Central memory CD8-positive, alpha-beta T cell (primary cell): ENCODE results near the gene ZNF549.
"Not testable (repeated sequence)": the region's sequence is repeated elsewhere in the genome, so short reads cannot be mapped to it uniquely, and the experiment has no call there.

Source experiments
- ATAC-seq: fragments of 150-1000 bp; cut with Tn5 transposase; replicated peaks from 2 replicates; pipeline ENCODE4 v1.10.0; 2022; ENCODE audit warnings: mild to moderate bottlenecking, moderate FRiP score, moderate number of reproducible peaks; ENCODE audit not compliant: poor library complexity, severe bottlenecking; ENCODE audit errors: extremely low read depth
- DNase-seq, 2 donors: peaks; one replicate each; pipeline ENCODE4 v3.0.0; 2021; ENCODE audit warnings: low spot score in 2 of 2
- H3K27ac Mint-ChIP-seq: one replicate; pipeline ENCODE4 v1.8.0; 2022; ENCODE audit warnings: low read depth, mild to moderate bottlenecking, moderate library complexity, mixed read lengths
- H3K27me3 Mint-ChIP-seq: one replicate; pipeline ENCODE4 v1.8.0; 2022; ENCODE audit warnings: mixed read lengths
- H3K36me3 Mint-ChIP-seq: one replicate; pipeline ENCODE4 v1.8.0; 2022; ENCODE audit warnings: mild to moderate bottlenecking, moderate library complexity, mixed read lengths; ENCODE audit not compliant: insufficient read depth
- H3K4me1 Mint-ChIP-seq: one replicate; pipeline ENCODE4 v1.8.0; 2022; ENCODE audit warnings: mixed read lengths
- H3K4me3 Mint-ChIP-seq: one replicate; pipeline ENCODE4 v1.8.0; 2022; ENCODE audit warnings: mild to moderate bottlenecking, moderate library complexity, mixed read lengths
- H3K9me3 Mint-ChIP-seq: one replicate; pipeline ENCODE4 v1.8.0; 2022; ENCODE audit warnings: mixed read lengths

ZNF549 gene

DNA sequence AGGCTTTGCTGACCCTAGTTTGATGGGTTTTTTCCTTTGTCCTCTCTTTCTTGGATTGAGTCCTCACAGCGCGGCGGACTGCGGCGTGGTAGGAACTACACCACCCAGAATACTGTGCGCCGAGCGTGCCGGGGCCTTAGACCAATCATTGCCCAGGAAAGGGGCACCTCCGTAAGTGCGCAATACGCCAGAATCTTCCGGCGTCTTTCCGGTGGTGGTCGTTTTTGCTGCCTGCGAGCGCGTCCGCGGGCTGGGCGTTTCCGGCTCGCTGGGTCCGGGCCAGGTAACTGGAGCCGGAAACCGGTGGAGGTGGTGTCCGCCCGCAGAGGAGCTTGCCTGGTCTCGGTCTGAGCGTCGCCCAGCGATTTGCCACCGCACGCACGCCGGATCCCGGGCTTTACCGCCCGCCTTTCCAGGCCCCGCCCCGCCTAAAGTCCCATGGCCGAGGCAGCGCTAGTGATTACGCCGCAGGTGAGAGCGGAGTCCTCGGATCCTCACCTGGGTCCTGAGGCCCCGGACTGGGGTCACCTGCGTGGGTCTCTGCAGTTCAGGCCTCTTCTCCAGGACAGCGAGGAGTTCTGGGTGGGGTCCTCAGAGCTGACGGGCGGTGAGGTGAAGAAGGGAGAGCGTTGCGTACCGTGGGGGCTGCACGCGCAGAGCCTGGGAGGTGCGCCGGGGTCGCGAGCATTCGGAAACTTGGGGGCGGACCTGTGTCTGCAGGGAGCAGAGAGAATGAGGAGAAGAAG is at the start of gene ZNF549:
TSS of gene ZNF549 (plus strand) at position 221 of the 746 bp plus-strand sequence. CDS start at position 439, 218 bp downstream.
- Mint-ChIP-seq H3K36me3 (peaks cover 19% of the 10 kb centered on the region), H3K4me1 (peaks cover 27% of the 10 kb centered on the region), H3K4me3 (peak within 1 kb of the TSS; percentile 99), H3K27ac (peak within 1 kb of the TSS; percentile 98), H3K9me3 (peaks cover 27% of the 10 kb centered on the region), H3K27me3 (no peaks in the 10 kb centered on the region)
- DNase-seq (peak; percentile 64 to 83), ATAC-seq (peak; percentile 100)

DNA sequence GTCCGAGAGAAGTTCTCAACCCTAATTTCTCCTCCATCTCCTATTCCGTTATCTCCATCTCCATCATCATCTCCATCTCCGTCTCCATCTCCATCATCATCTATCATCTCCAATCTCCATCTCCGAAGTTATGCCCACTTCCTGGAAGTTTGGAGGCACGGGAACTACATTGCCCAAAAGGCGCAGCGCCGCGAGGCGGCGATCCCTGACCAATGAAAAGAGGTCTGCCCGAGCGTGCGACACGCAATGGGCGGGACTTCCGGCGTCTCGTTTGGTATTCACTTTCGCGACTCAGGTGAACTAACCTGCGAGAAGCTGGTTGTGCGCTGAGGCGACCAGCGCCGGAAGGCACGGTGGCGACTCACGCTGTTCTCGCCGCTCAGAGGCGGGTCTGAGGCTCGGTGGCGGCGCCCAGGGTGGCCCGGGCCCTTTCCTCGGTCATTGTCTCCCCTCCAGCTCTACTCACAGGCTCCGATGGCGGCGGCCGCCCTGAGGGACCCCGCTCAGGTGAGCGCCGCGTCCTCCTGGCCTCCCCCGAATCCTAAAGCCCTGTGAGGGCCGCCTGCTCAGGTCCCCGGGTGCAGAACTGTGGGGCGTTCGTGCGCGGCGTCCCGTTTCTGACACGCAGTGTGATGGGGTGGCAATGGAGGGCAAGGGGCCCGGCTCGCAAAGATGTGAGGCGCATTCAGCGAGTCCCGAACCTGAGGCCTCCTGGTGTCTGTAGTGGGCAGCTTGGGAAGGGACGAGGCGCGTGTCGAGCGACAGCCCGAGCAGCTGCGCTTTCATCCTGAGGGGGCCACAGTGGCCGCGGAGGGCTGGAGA is 39.5 kb upstream of the ZNF549 start, which contains the start of gene ZNF419:
TSS of gene ZNF419 (plus strand) at position 274 of the 822 bp plus-strand sequence. CDS start at position 475, 201 bp downstream.
- peaks cover 34% of the 10 kb centered on the region for H3K9me3 Mint-ChIP-seq
- ATAC-seq, result peak; percentile 96

DNA sequence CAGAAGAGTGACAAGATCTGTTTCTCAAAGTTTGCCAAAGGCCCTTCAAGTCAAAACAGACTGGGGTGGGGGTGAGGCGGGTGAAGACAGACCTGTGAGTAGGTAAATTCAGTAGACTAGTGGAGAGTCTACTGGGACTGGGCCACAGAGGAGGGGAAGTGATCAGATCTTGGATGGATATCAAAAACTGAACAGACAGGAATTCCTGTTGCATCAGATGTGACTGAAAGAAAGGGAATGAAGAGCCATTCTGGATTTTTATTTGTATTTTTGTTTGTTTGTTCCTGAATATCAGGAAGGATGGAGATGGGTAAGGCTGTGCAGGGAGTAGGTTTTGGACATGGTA is 38.9 kb upstream of the ZNF549 start:
- Mint-ChIP-seq H3K27ac (peak overlapping the region; percentile 14), H3K9me3 (peaks cover 37% of the 10 kb centered on the region), H3K4me3 (peak overlapping the region; percentile 54), H3K36me3 (peaks cover 20% of the 10 kb centered on the region), H3K27me3 (peaks cover 13% of the 10 kb centered on the region), H3K4me1 (peaks cover 22% of the 10 kb centered on the region)
- not testable (repeated sequence) for DNase-seq, ATAC-seq

More for the DNA sequence above, 39.5 kb upstream of the ZNF549 start, which contains the start of gene ZNF419:
- H3K27me3 Mint-ChIP-seq, result peaks cover 13% of the 10 kb centered on the region
- H3K27ac Mint-ChIP-seq, result peak within 1 kb of the TSS; percentile 71
- peaks cover 22% of the 10 kb centered on the region for H3K4me1 Mint-ChIP-seq
- peak within 1 kb of the TSS; percentile 54 for H3K4me3 Mint-ChIP-seq
- H3K36me3 Mint-ChIP-seq, result peaks cover 14% of the 10 kb centered on the region
- peak; percentile 84 to 85 for DNase-seq

DNA sequence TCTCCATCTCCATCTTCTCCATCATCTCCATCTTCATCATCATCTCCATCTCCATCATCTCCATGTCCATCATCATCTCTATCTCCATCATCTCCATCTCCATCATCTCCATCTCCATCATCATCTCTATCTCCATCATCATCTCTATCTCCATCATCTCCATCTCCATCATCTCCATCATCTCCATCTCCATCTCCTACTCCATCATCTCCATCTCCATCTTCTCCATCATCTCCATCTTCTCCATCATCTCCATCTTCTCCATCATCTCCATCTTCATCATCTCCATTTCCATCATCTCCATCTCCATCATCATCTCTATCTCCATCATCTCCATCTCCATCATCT is 27.9 kb upstream of the ZNF549 start:
- Mint-ChIP-seq H3K4me3 (peak overlapping the region; percentile 46), H3K4me1 (peaks cover 39% of the 10 kb centered on the region), H3K27ac (peak overlapping the region; percentile 85), H3K9me3 (peaks cover 31% of the 10 kb centered on the region), H3K36me3 (peaks cover 19% of the 10 kb centered on the region)
- DNase-seq, H3K27me3 Mint-ChIP-seq, ATAC-seq: not testable (repeated sequence)

DNA sequence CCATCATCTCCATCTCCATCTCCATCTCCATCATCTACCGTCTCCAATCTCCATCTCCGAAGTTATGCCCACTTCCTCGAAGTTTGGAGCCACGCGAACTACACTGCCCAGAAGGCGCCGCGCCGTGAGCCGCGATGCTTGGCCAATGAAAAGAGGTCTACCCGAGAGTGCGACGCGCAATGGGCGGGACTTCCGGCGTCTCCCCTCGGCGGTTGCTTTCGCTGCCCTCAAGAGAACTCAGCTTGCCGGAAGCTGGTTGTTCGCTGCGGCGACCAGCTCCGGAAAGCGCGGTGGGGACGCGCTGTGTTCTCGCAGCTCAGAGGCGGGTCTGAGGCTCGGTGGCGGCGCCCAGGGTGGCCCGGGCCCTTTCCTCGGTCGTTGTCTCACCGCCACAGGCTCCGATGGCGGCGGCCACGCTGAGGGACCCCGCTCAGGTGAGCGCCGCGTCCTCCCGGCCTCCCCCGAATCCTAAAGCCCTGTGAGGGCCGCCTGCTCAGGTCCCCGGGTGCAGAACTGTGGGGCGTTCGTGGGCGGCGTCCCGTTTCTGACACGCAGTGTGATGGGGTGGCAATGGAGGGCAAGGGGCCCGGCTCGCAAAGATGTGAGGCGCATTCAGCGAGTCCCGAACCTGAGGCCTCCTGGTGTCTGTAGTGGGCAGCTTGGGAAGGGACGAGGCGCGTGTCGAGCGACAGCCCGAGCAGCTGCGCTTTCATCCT is 27.3 kb upstream of the ZNF549 start, which contains the start of gene ZNF773:
TSS of gene ZNF773 (plus strand) at position 259 of the 716 bp plus-strand sequence. CDS start at position 402, 143 bp downstream.
- peaks cover 32% of the 10 kb centered on the region for H3K9me3 Mint-ChIP-seq
- H3K27me3 Mint-ChIP-seq, result not testable (repeated sequence)

DNA sequence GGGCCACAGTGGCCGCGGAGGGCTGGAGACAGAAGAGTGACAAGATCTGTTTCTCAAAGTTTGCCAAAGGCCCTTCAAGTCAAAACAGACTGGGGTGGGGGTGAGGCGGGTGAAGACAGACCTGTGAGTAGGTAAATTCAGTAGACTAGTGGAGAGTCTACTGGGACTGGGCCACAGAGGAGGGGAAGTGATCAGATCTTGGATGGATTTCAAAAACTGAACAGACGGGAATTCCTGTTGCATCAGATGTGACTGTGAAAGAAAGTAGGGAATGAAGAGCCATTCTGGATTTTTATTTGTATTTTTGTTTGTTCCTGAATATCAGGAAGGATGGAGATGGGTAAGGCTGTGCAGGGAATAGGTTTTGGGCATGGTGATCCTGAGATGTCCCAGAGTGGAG is 26.8 kb upstream of the ZNF549 start:
- Mint-ChIP-seq H3K9me3 (peaks cover 32% of the 10 kb centered on the region), H3K4me3 (peak overlapping the region; percentile 46), H3K27ac (peak overlapping the region; percentile 85), H3K36me3 (peaks cover 24% of the 10 kb centered on the region), H3K4me1 (peaks cover 40% of the 10 kb centered on the region)
- ATAC-seq, DNase-seq, H3K27me3 Mint-ChIP-seq: not testable (repeated sequence)

More for the DNA sequence above, 27.3 kb upstream of the ZNF549 start, which contains the start of gene ZNF773:
- H3K36me3 Mint-ChIP-seq, result peaks cover 20% of the 10 kb centered on the region
- peaks cover 40% of the 10 kb centered on the region for H3K4me1 Mint-ChIP-seq
- peak; percentile 98 for ATAC-seq
- H3K4me3 Mint-ChIP-seq, result peak within 1 kb of the TSS; percentile 46
- peak within 1 kb of the TSS; percentile 85 for H3K27ac Mint-ChIP-seq
- peak; percentile 86 to 94 for DNase-seq

DNA sequence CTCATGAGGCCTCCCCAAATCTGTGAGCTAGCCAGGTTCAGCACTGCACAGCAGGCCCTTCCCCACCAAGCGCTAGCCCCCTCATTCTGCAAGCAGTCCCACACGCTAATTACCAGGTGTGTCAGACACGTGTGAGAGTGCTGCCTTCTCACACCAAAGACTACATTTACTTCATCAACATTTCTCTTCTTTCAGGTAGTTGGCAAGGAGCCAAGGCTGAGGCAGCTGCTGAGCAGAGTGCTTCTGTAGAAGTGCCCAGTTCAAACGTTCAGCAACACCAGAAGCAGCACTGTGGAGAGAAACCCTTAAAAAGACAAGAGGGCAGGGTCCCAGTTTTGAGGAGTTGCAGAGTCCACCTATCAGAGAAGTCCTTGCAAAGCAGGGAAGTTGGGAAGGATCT is 21.0 kb upstream of the ZNF549 start:
- peaks cover 43% of the 10 kb centered on the region for H3K36me3 Mint-ChIP-seq
- H3K27ac Mint-ChIP-seq, result no peak overlapping the region
- H3K4me3 Mint-ChIP-seq, result no peak overlapping the region
- no peak for ATAC-seq
- H3K4me1 Mint-ChIP-seq, result peaks cover 24% of the 10 kb centered on the region
- no peak for DNase-seq
- no peaks in the 10 kb centered on the region for H3K27me3 Mint-ChIP-seq
- H3K9me3 Mint-ChIP-seq, result peaks cover 30% of the 10 kb centered on the region

DNA sequence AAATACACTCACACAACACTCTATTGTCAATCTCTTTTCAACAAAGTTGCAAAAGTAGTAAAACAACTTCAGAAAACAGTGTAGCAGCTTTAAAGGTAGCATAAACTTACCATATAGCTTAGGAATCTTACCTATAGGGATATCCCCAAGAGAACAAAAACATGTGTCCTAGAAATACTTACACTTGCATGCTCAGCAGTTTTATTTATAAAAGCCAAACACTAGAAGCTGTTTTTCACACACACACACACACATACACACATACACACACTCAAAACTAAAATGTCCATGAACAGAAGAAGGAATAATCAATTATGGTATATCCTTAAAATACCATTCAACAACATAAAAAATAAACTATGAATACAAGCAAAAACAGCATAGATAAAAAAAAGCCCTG is 15.7 kb upstream of the ZNF549 start:
- Mint-ChIP-seq H3K9me3 (peaks cover 36% of the 10 kb centered on the region), H3K27ac (no peak overlapping the region), H3K4me3 (no peak overlapping the region), H3K36me3 (peaks cover 22% of the 10 kb centered on the region), H3K27me3 (no peaks in the 10 kb centered on the region), H3K4me1 (no peaks in the 10 kb centered on the region)
- DNase-seq (no peak), ATAC-seq (no peak)

DNA sequence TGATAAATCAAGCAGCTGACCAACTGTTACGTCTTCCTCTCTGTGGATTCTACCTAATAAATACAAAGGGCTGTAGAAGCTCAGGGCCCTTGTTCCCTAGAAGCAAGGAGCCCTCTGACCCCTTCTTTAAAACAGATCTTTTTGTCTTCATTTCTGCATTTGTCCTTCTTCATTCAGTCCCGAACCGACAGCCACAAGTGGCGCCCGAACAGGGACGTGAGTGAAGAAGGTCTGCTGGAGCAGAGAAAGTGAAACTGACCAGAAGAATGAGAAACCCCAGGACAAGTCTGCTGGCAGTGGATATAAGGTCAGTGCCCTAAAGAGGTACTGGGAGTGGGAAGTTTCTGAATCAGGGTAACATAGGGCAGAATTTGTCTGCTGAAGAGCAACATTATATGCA is 14.3 kb upstream of the ZNF549 start:
- no peaks in the 10 kb centered on the region for H3K4me1 Mint-ChIP-seq
- peaks cover 35% of the 10 kb centered on the region for H3K9me3 Mint-ChIP-seq
- DNase-seq (no peak), ATAC-seq (no peak)
- H3K4me3 Mint-ChIP-seq, result no peak overlapping the region
- peaks cover 11% of the 10 kb centered on the region for H3K36me3 Mint-ChIP-seq
- H3K27me3 Mint-ChIP-seq, result no peaks in the 10 kb centered on the region
- H3K27ac Mint-ChIP-seq, result no peak overlapping the region

DNA sequence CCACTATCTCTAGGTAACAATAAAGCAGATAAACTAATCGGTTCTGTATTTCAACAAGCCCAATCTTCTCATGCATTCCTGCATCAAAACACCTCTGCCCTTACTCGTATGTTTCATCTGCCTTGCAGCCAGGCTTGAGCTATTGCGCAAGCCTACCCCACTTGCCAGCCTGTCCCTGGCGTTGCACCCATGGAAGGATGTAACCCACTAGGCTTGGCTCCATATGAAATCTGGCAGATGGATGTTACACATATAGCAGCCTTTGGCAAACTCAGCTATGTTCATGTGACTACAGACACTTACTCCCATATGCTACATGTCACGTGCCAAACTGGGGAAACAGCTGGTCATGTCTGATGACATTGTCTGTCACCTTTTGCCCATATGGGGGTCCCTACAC is 11.9 kb upstream of the ZNF549 start:
- Mint-ChIP-seq H3K4me3 (no peak overlapping the region), H3K9me3 (peaks cover 36% of the 10 kb centered on the region), H3K36me3 (peaks cover 7% of the 10 kb centered on the region), H3K27me3 (no peaks in the 10 kb centered on the region), H3K27ac (no peak overlapping the region), H3K4me1 (no peaks in the 10 kb centered on the region)
- DNase-seq (no peak), ATAC-seq (no peak)

DNA sequence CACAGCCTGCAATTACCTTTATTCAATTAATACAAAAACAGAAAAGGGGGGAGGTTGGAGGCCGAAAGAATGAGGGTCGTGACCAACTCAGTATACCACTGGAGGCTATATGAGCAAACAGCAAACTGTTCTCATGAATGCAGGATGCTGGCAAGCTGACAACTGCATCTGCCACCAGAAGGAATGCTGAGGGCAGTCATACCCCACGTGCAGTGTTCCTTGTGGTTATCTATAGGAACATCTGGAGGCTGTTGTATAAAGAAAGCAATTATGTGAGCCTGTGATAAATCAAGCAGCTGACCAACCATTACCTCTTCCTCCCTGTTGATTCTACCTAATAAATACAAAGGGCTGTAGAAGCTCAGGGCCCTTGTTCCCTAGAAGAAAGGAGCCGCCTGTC is 9.1 kb upstream of the ZNF549 start:
- DNase-seq, H3K27ac Mint-ChIP-seq, H3K4me1 Mint-ChIP-seq, H3K27me3 Mint-ChIP-seq, H3K36me3 Mint-ChIP-seq, ATAC-seq, H3K4me3 Mint-ChIP-seq: not testable (repeated sequence)
- H3K9me3 Mint-ChIP-seq, result peaks cover 33% of the 10 kb centered on the region

DNA sequence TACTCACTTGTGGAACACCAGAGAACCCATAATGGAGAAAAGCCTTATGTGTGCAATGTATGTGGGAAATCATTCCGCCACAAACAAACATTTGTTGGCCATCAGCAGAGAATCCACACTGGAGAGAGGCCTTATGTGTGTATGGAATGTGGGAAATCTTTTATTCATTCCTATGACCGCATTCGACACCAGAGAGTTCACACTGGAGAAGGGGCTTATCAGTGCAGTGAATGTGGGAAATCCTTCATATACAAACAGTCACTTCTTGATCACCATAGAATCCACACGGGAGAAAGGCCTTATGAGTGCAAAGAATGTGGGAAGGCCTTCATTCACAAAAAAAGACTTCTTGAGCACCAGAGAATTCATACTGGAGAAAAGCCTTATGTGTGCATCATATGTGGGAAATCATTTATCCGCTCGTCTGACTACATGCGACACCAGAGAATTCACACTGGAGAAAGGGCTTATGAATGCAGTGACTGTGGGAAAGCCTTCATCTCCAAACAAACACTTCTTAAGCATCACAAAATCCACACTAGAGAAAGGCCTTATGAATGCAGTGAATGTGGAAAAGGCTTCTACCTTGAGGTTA is 10.9 kb downstream of the ZNF549 start:
- ATAC-seq (no peak), DNase-seq (no peak)
- Mint-ChIP-seq H3K27me3 (no peaks in the 10 kb centered on the region), H3K9me3 (peaks cover 48% of the 10 kb centered on the region), H3K27ac (no peak overlapping the region), H3K4me3 (no peak overlapping the region), H3K4me1 (peaks cover 8% of the 10 kb centered on the region), H3K36me3 (peaks cover 28% of the 10 kb centered on the region)
